Measurements from ENCODE around the gene TLL1.

The TLL1 gene

GRCh38 chr4:166121897-166122296 lies 248.9 kb downstream of the TLL1 start:
- no peaks in the 10 kb centered on the region for H3K9me3 ChIP-seq (ENCODE audit: control insufficient read depth, low read length)
- H3K27me3 ChIP-seq (replicated peaks; ENCODE audit: control insufficient read depth, insufficient read depth, low read length, poor library complexity, severe bottlenecking) = no peaks in the 10 kb centered on the region
- no peak overlapping the region for H3K27ac ChIP-seq (ENCODE audit: insufficient read depth, low read length, poor library complexity, severe bottlenecking)
- no peaks in the 10 kb centered on the region for H3K4me1 ChIP-seq (ENCODE audit: control insufficient read depth, insufficient read depth, low read length, poor library complexity, severe bottlenecking)
- DNase-seq = no peak
- no peak overlapping the region for H3K4me3 ChIP-seq (ENCODE audit: insufficient read depth, low read depth, low read length, poor library complexity, severe bottlenecking)
- H3K36me3 ChIP-seq (ENCODE audit: control insufficient read depth, insufficient read depth, low read length) = no peaks in the 10 kb centered on the region

- H3K27ac ChIP-seq (ENCODE audit: insufficient read depth, low read length, poor library complexity, severe bottlenecking) = no peak overlapping the region
- no peaks in the 10 kb centered on the region for H3K36me3 ChIP-seq (ENCODE audit: control insufficient read depth, insufficient read depth, low read length)
- H3K4me1 ChIP-seq (ENCODE audit: control insufficient read depth, insufficient read depth, low read length, poor library complexity, severe bottlenecking) = no peaks in the 10 kb centered on the region
- no peaks in the 10 kb centered on the region for H3K27me3 ChIP-seq (replicated peaks; ENCODE audit: control insufficient read depth, insufficient read depth, low read length, poor library complexity, severe bottlenecking)
- H3K9me3 ChIP-seq (ENCODE audit: control insufficient read depth, low read length) = no peaks in the 10 kb centered on the region
- no peak for DNase-seq
- no peak overlapping the region for H3K4me3 ChIP-seq (ENCODE audit: insufficient read depth, low read depth, low read length, poor library complexity, severe bottlenecking)
These were observed 250.5 kb downstream of the TLL1 start for GRCh38 chr4:166123546-166123945.

- Histone ChIP-seq H3K4me3 (ENCODE audit: insufficient read depth, low read depth, low read length, poor library complexity, severe bottlenecking) (no peak overlapping the region), H3K27ac (ENCODE audit: insufficient read depth, low read length, poor library complexity, severe bottlenecking) (no peak overlapping the region), H3K27me3 (replicated peaks; ENCODE audit: control insufficient read depth, insufficient read depth, low read length, poor library complexity, severe bottlenecking) (no peaks in the 10 kb centered on the region), H3K9me3 (ENCODE audit: control insufficient read depth, low read length) (no peaks in the 10 kb centered on the region), H3K4me1 (ENCODE audit: control insufficient read depth, insufficient read depth, low read length, poor library complexity, severe bottlenecking) (no peaks in the 10 kb centered on the region), H3K36me3 (ENCODE audit: control insufficient read depth, insufficient read depth, low read length) (no peaks in the 10 kb centered on the region)
- DNase-seq = no peak
These were observed 255.4 kb downstream of the TLL1 start for GRCh38 chr4:166128403-166128802.

- H3K36me3 ChIP-seq (ENCODE audit: control insufficient read depth, insufficient read depth, low read length) = no peaks in the 10 kb centered on the region
- H3K27me3 ChIP-seq (replicated peaks; ENCODE audit: control insufficient read depth, insufficient read depth, low read length, poor library complexity, severe bottlenecking) = no peaks in the 10 kb centered on the region
- no peak overlapping the region for H3K4me3 ChIP-seq (ENCODE audit: insufficient read depth, low read depth, low read length, poor library complexity, severe bottlenecking)
- H3K9me3 ChIP-seq (ENCODE audit: control insufficient read depth, low read length) = no peaks in the 10 kb centered on the region
- DNase-seq = no peak
- no peaks in the 10 kb centered on the region for H3K4me1 ChIP-seq (ENCODE audit: control insufficient read depth, insufficient read depth, low read length, poor library complexity, severe bottlenecking)
- no peak overlapping the region for H3K27ac ChIP-seq (ENCODE audit: insufficient read depth, low read length, poor library complexity, severe bottlenecking)
These were observed 261.2 kb downstream of the TLL1 start for GRCh38 chr4:166134285-166134684.

GRCh38 chr4:166140951-166141350 lies 267.9 kb downstream of the TLL1 start:
- Histone ChIP-seq H3K4me3 (ENCODE audit: insufficient read depth, low read depth, low read length, poor library complexity, severe bottlenecking) (no peak overlapping the region), H3K9me3 (ENCODE audit: control insufficient read depth, low read length) (no peaks in the 10 kb centered on the region), H3K27ac (ENCODE audit: insufficient read depth, low read length, poor library complexity, severe bottlenecking) (no peak overlapping the region), H3K36me3 (ENCODE audit: control insufficient read depth, insufficient read depth, low read length) (no peaks in the 10 kb centered on the region), H3K4me1 (ENCODE audit: control insufficient read depth, insufficient read depth, low read length, poor library complexity, severe bottlenecking) (no peaks in the 10 kb centered on the region), H3K27me3 (replicated peaks; ENCODE audit: control insufficient read depth, insufficient read depth, low read length, poor library complexity, severe bottlenecking) (no peaks in the 10 kb centered on the region)
- DNase-seq = no peak

GRCh38 chr4:166143227-166143626 lies 270.2 kb downstream of the TLL1 start:
- Histone ChIP-seq H3K36me3 (ENCODE audit: control insufficient read depth, insufficient read depth, low read length) (no peaks in the 10 kb centered on the region), H3K9me3 (ENCODE audit: control insufficient read depth, low read length) (no peaks in the 10 kb centered on the region), H3K27ac (ENCODE audit: insufficient read depth, low read length, poor library complexity, severe bottlenecking) (no peak overlapping the region), H3K27me3 (replicated peaks; ENCODE audit: control insufficient read depth, insufficient read depth, low read length, poor library complexity, severe bottlenecking) (no peaks in the 10 kb centered on the region), H3K4me1 (ENCODE audit: control insufficient read depth, insufficient read depth, low read length, poor library complexity, severe bottlenecking) (no peaks in the 10 kb centered on the region), H3K4me3 (ENCODE audit: insufficient read depth, low read depth, low read length, poor library complexity, severe bottlenecking) (no peak overlapping the region)
- DNase-seq = no peak

- no peak for DNase-seq
- H3K4me1 ChIP-seq (ENCODE audit: control insufficient read depth, insufficient read depth, low read length, poor library complexity, severe bottlenecking) = no peaks in the 10 kb centered on the region
- H3K9me3 ChIP-seq (ENCODE audit: control insufficient read depth, low read length) = no peaks in the 10 kb centered on the region
- H3K36me3 ChIP-seq (ENCODE audit: control insufficient read depth, insufficient read depth, low read length) = no peaks in the 10 kb centered on the region
- H3K27ac ChIP-seq (ENCODE audit: insufficient read depth, low read length, poor library complexity, severe bottlenecking) = no peak overlapping the region
- no peaks in the 10 kb centered on the region for H3K27me3 ChIP-seq (replicated peaks; ENCODE audit: control insufficient read depth, insufficient read depth, low read length, poor library complexity, severe bottlenecking)
- H3K4me3 ChIP-seq (ENCODE audit: insufficient read depth, low read depth, low read length, poor library complexity, severe bottlenecking) = no peak overlapping the region
These were observed 271.6 kb downstream of the TLL1 start for GRCh38 chr4:166144607-166145006.

GRCh38 chr4:166146806-166147540 lies 273.9 kb downstream of the TLL1 start:
- H3K4me3 ChIP-seq (ENCODE audit: insufficient read depth, low read depth, low read length, poor library complexity, severe bottlenecking) = no peak overlapping the region
- H3K27ac ChIP-seq (ENCODE audit: insufficient read depth, low read length, poor library complexity, severe bottlenecking) = no peak overlapping the region
- H3K36me3 ChIP-seq (ENCODE audit: control insufficient read depth, insufficient read depth, low read length) = no peaks in the 10 kb centered on the region
- no peaks in the 10 kb centered on the region for H3K4me1 ChIP-seq (ENCODE audit: control insufficient read depth, insufficient read depth, low read length, poor library complexity, severe bottlenecking)
- DNase-seq = no peak
- no peaks in the 10 kb centered on the region for H3K9me3 ChIP-seq (ENCODE audit: control insufficient read depth, low read length)
- H3K27me3 ChIP-seq (replicated peaks; ENCODE audit: control insufficient read depth, insufficient read depth, low read length, poor library complexity, severe bottlenecking) = no peaks in the 10 kb centered on the region

Data from effector memory CD4-positive, alpha-beta T cell (primary cell).